Stimulated activated CD4-positive, alpha-beta T cell treated with anti-CD3 and anti-CD28 coated beads, Interleukin-15, amount 100 ng/mL, for 48 hours (primary cell): ENCODE measurements around the gene GSTM3.
"Not testable (repeated sequence)": the region's sequence is repeated elsewhere in the genome, so short reads cannot be mapped to it uniquely, and the experiment has no call there.

Experiments
- DNase-seq, 2 donors: peaks; one replicate each; pipeline ENCODE4 v3.0.0-alpha.2; 2020; ENCODE audit warnings: low read depth in 2 of 2

Gene GSTM3

GRCh38 chr1:109775398-109775797 lies 34.6 kb upstream of the GSTM3 start:
- no peak for DNase-seq

DNA sequence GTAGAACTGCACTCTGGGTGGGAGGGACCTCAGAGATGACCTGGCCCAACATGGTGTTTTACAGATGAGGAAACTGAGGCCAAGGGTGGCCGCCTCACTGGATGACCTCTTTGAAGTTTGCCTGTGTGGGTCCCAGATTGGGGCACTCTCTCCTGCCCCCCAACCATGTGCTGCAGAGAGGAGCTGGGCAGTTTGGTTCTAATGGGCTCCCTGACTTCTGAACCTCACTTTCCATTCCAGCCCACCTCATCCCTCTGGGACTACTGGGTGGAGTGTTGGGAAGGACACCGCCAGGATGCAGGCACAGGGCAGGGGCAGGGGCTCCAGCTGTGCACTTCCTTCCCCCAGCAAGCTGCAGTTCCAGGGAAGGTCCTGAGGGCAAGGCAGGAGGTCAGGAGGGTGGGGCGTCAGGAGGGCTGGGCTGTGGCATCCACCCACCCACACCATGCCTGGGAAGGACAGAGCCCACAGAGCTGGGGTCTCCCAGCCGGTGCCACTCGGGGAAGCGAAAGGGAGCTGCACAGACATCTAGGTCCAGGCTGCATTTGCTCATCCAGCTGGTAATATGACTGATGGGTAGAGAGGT lies 33.2 kb upstream of the GSTM3 start:
- DNase-seq: no peak

DNA sequence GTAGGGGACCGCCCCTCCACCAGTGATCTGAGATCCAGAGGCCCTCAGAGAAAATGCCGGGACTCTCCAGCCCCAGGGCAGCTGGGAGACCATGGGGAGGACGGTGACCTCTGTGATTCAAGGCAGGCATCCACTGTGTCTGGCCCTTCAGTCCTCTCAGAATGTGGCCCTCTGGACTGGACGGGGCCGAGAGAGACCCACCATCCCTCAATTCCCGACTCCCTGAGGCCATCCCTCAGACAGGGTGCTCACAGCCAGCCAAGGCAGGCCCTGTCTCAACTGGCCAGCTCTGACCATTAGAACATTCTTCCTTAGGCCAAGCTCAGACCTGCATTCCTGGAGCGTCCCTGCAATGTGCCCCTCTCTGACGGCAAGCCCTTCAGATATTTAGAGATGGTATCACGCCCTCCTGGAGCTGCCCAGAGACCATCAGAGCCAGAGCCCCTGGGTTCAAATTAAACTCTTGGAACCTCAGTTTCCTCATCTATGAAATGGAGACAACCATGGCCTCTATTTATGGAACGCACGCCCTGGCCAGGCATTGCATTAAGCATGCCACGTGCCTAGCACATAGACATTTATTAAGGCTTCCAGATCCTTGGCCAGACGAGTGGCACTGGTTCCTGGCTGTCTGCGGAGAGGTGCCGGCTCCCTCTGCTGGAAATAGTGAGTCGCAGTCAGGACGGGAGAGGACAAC lies 32.5 kb upstream of the GSTM3 start:
- peak; percentile 55 to 69 for DNase-seq

DNA sequence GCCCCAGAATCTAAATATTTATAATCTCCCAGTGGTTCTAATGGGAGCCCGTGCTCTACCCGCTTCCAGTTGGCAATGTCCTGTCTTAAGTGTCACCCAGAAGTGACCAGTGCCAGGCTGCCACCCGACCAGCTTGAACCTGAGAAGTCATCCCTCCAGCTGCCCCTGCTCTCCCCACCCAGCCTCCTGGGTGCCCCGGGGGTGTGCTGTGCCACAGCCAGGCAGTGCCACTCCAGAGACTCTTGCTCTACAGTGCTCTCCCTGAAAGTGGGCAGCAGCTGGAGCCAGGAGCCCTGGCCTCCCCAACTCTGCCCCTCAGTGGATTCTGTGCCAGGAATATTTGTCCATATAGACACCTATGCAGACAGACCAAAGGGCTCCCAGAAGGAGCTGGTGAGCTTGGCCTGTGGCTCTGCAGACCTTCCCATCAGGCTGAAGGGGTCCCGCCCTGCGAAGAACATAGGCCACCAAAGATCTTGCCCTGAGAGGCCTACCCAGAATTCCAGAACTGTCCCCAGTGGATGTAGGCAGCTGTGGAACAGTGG lies 31.9 kb upstream of the GSTM3 start:
- no peak for DNase-seq

DNA sequence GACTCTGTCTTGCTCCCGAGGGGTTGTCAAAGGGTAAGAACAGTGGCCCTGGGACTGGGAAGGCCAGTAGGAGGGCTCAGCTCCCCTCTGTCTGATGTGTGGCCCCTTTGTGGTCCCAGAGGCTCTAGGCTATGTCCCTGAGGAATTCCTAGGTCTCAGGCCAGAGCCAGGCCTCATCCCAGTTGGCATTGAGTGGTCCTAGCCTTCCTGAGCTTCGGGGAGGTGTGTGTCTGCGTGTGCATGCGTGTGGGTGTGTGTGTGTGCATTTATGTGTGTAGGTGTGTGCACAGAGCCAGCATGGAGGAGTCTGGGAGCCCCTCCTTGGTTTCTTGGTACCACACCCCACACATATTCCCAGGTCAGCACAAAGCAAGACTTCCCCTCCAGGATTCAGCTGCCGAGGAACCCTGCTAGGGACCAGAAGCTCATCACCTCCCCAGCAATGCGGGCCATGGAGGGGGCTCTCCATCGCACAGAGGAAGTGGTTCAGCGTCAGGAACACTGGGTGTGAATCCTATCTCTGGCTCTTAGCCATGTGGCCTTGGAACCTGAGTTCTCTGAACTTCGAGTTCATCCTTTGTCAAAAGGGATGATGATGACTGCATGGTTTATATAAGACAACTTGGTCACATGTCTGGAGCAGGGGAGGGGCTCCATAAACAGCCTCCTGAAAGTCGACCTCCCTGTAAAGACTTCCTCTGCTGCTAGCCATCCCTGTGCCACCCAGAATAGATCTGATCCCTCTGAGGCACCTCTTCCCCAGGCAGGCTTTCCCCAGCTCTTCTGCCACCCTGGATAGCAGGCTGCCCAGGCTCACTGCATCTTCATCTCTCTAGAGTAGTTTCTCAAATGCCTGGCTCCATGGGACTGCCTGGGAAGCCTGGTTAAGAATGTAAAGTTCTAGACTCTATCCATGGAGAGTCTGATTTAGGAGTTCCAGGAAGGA lies 31.1 kb upstream of the GSTM3 start:
- DNase-seq: no peak

DNA sequence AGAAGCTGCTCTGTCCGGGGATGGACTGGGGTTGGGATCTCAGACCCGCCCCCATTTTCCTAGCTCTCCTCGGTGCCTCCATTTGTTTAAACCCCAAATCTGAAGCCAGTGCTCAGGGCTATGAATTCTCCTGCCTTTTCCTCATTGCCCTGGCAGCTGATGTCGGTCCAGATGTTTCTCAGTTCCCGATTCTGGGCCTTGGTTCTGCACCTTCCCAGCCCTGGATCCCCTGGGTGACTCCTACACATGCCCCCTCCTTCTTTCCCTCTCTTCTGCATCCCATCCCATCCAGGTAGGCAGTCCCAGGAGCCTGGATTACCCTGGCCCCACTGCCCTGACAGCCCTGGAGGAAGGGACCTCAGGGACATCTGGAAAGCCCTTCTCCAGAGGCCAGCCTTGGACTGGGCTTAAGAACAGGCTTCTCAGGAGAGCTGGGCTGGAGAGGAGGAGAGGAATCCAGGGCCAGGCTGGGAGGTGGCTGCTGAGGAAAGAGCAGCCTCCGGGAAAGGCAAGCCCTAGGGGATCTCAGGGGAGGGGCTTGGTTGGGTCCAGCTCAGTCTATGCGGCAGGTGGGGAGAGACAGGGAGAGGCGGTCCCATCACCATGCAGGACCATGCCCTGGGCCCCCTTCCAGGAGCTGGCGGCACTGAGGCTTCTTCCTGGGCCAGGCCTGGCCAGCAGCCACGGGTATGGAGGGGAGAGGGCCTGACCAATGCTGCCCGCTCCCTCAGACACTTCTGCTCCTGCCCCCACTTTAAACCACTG lies 29.7 kb upstream of the GSTM3 start:
- no peak for DNase-seq

DNA sequence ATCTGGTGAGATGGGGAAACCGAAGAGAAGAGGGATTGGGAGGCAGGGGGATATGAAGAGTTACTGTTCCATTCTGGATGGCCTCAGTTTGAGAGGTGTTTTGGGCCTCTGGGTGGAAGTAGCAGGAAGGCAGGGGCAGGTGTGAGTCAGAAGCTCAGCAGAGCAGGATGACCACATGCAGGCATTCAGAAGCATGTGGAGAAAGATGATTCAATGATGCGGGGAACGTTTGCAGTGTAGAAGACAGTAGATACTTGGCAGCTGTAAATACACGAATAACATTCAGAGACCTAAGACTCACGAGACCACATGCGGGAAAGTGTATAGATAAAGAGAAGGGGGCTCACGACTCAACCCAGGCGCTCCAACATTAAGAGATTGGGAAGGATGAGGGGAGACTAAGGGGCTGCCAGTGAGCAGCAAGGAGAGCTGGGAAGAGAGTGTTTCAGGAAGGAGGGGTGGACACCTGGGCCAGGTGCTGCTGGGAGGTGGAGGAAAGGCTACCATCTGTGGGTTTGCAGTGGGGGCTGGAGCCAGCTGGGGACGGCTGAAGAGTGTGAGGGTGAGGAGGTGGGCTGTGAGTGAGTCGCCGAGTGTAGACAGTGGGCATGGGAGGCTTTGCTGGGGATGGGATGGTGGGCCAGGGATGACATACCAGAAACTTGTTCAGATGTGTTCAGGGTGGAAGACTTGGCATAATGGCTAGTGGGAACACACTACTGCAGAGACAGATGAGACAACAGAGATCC lies 28.7 kb upstream of the GSTM3 start:
- no peak for DNase-seq

DNA sequence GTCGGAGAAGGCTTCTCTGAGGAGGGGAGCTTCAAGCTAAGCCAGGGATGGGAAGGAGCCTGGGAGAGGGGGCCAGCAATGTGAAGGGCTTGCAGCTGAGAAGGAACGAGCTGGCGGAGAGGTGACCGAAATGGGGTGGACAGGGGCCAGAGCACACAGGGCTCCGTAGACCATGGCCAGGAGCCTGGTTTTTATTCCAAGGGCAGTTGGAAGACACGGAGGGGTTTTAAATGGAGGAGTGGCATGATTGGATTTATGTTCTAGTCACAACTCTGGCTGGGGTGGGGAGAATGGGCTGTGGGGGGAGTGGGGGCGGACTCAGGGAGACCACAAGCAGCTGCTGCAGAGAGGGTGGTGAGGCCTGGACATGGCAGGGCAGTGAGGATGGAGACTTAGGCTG lies 28.0 kb upstream of the GSTM3 start:
- no peak for DNase-seq

- DNase-seq: no peak
Observed at GRCh38 chr1:109768335-109768650, 27.5 kb upstream of the GSTM3 start.

GRCh38 chr1:109767637-109768334 lies 26.9 kb upstream of the GSTM3 start:
- DNase-seq: no peak

DNA sequence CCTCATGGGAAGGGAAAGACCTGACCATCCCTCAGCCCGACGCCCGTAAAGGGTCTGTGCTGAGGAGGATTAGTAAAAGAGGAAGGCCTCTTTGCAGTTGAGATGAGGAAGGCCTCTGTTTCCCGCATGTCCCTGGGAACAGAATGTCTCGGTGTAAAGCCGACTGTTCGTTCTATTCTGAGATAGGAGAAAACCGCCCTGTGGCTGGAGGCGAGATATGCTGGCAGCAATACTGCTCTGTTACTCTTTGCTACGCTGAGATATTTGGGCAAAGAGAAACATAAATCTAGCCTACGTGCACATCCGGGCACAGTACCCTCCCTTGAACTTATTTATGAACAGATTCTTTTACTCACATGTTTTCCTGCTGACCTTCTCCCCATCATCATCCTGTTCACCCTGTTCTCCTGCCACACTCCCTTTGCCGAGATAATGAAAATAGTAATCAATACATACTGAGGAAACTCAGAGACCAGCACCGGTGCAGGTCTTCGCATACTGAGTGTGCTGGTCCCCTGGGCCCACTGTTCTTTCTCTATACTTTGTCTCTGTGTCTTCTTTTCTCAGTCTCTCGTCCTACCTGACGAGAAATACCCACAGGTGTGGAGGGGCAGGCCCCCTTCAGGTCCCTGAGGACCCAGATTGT lies 26.3 kb upstream of the GSTM3 start:
- not testable (repeated sequence) for DNase-seq

DNA sequence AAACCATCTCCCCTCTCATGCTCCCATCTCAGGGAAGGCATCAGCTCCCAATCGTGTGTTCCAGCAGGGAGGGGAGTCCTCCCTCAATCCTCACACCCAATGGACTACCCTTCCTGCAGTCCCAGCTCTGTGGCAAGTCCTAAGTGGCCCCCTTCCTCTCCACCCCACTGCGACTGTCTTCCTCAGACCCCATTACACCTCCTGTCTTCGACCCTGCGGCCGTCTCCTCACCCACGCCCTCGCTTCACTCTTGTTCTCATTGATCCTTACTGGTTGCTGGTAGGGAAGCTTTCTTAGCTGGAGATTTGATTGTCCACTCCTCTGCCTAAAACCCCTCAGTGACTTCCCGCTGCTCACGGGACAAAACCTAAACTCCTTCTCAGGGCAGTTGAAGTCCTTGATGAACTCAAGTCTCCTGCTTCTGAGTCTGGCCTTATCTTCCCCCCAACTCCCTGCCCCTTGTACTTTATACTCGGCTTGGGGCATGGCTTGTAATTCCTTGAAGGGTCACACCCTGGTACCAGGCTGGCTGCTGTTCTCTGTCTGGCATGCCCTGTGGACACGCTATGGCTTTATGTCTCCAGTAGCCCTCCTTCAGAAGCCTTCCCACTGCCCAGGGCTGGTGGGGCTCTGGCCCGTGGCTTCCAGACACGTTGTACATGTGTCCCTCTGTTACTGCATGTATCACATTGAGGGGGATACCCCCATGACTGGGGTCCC lies 25.2 kb upstream of the GSTM3 start:
- DNase-seq: no peak

DNA sequence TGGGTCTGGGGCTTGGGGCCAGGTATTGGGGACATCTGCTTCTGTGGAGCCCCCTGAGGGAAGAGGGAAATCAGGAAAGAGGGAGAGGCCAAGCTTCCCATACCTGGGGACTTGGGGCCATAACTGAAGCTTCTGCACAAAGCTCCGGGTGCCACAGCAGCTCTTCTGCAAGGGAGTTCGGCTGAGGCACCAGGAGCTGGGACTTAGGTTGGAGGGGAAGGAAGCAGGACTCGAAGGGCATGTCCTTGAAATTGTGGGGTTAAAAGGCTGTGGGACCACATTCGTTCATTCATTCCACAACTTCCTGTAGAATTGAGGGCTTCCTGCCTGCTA lies 24.6 kb upstream of the GSTM3 start:
- DNase-seq: no peak

GRCh38 chr1:109764561-109765482 lies 24.0 kb upstream of the GSTM3 start:
- DNase-seq: no peak

- DNase-seq: no peak
Observed at GRCh38 chr1:109763646-109764415, 23.0 kb upstream of the GSTM3 start, which contains the start of gene EPS8L3. EPS8L3 (minus strand) TSS chr1:109763923; CDS start chr1:109761749, 2,174 bp downstream.

GRCh38 chr1:109762821-109763645 lies 22.2 kb upstream of the GSTM3 start:
- DNase-seq: no peak
